PC-9 (cell line): ENCODE results near the gene BLOC1S2. TPM values are rescaled to one million over a fixed set of nuclear protein-coding genes. Genes with fewer than 3 reads are reported as not detected.

Source experiments
- BruUV-seq: library from RNA; stranded (reverse); fragments of 400-500 nt; replicated peaks from 2 replicates; lab custom pipeline; 2021; lab: Mats Ljungman, UMichigan
- CTCF ChIA-PET: fragments of 300-600 bp; sonication (Branson Sonifier 250); formaldehyde crosslinking; loops from one replicate; lab custom pipeline; 2022; ENCODE audit warnings: antibody characterized with exemption; lab: Charles Lee
- POLR2A ChIA-PET: fragments of 300-600 bp; sonication (Branson Sonifier 250); formaldehyde crosslinking; loops from one replicate; lab custom pipeline; 2022; ENCODE audit warnings: antibody characterized with exemption; ENCODE audit not compliant: unreplicated experiment; lab: Charles Lee
- DNase-seq, 2 experiments: peaks; one replicate each; pipeline versions ENCODE4 v3.0.0 to v3.0.0-alpha.2; 2015 to 2022; ENCODE audit warnings: mixed read lengths in 1 of 2
- H2AFZ ChIP-seq: fragments of 200-600 bp; sonication (generic); 2 replicates; pipeline ENCODE4 v1.8.1; 2017; ENCODE audit warnings: antibody characterized with exemption
- H3F3A ChIP-seq: fragments of 200-600 bp; sonication (generic); 2 replicates; pipeline ENCODE4 v1.8.1; 2017; ENCODE audit warnings: antibody characterized with exemption, mild to moderate bottlenecking, low read depth; ENCODE audit not compliant: insufficient read depth
- H3K27ac ChIP-seq: fragments of 200-600 bp; sonication (generic); 2 replicates; pipeline ENCODE4 v1.6.1; 2016; ENCODE audit warnings: mixed run types
- H3K27me3 ChIP-seq: fragments of 200-600 bp; sonication (generic); 2 replicates; pipeline ENCODE4 v1.6.1; 2016; ENCODE audit warnings: low read depth, mixed run types; ENCODE audit not compliant: insufficient read depth
- H3K36me3 ChIP-seq: fragments of 200-600 bp; sonication (generic); 2 replicates; pipeline ENCODE4 v1.6.1; 2016; ENCODE audit warnings: low read depth, mixed run types
- H3K4me1 ChIP-seq: fragments of 200-600 bp; sonication (generic); replicated peaks from 2 replicates; pipeline ENCODE4 v1.6.1; 2016; ENCODE audit warnings: mixed run types; ENCODE audit not compliant: insufficient read depth
- H3K4me2 ChIP-seq: fragments of 200-600 bp; sonication (generic); 2 replicates; pipeline ENCODE4 v1.6.1; 2017; ENCODE audit warnings: mixed run types
- H3K4me3 ChIP-seq: fragments of 200-600 bp; sonication (generic); 2 replicates; pipeline ENCODE4 v1.6.1; 2016; ENCODE audit warnings: mixed run types
- H3K79me2 ChIP-seq: fragments of 200-600 bp; sonication (generic); 2 replicates; pipeline ENCODE4 v1.6.1; 2017; ENCODE audit warnings: low read depth, mixed run types
- H3K9me2 ChIP-seq: fragments of 200-600 bp; sonication (generic); 2 replicates; pipeline ENCODE4 v1.8.1; 2017; ENCODE audit warnings: mild to moderate bottlenecking; ENCODE audit not compliant: insufficient read depth
- H3K9me3 ChIP-seq: fragments of 200-600 bp; sonication (generic); 2 replicates; pipeline ENCODE4 v1.8.1; 2016; ENCODE audit warnings: low read depth; ENCODE audit not compliant: insufficient read depth
- H4K20me1 ChIP-seq: fragments of 200-600 bp; sonication (generic); 2 replicates; pipeline ENCODE4 v1.8.1; 2017; ENCODE audit not compliant: insufficient read depth
- EZH2 ChIP-seq: fragments of 200-600 bp; sonication (generic); IDR thresholded peaks from 2 replicates; pipeline ENCODE4 v1.8.0; 2017; ENCODE audit warnings: antibody characterized with exemption, low read depth
- intact Hi-C: fragments of 100-400 bp; cut with micrococcal nuclease; formaldehyde crosslinking; loops from one replicate; pipeline ENCODE4 v1.10.0; 2022; ENCODE audit not compliant: unreplicated experiment
- total RNA-seq: library from RNA; stranded (reverse); gene quantifications from 2 replicates; pipeline ENCODE4 v1.2.3, GENCODE V29; 2021
- TF ChIP-seq, protein P1 (sequence below): fragments of 200-600 bp; sonication (generic); conservative IDR thresholded peaks from 2 replicates; pipeline ENCODE4 v1.6.1; 2017; ENCODE audit warnings: mixed run types, antibody characterized with exemption, mild to moderate bottlenecking, moderate library complexity

The BLOC1S2 gene
- total RNA-seq, 1 experiment from 2014 or later, result 17.9 TPM

DNA sequence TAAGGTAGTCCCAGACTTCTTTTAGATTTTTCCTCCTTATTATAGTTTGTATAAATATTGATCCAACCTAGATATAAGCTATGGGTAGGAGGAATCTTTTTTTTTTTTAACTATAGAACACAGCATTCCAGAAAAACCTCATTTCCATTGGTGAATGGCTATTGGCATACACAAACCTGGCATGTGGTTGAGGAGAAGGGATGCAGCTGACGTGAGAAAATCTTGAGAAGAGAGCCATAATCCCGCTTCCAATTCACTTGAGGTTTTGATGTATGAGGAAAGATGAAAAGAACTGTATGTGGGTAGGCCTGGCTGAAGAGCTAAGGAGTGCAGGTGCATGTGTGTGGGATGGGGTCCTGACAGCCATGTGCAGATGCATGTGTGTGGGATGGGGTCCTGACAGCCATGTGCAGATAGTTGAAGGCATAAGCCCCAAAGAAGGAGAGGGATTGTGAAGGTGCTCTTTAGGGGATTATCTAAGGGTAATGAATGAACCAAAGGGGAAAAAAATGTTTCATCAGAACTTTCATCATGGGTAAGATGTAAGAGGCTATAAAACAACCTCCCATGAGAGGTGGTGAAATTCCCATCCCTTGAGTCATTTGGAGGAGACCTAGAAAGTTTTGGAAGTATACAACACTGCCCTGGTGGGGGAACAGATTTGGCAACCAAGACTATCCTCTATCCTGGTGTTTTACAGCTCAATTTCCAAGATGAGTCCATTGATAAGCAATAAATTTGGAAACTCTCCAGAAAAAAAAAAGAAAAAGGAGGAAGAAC lies 47.4 kb upstream of the BLOC1S2 start:
- H3K27ac ChIP-seq, result no peak overlapping the region
- no peaks in the 10 kb centered on the region for H3K79me2 ChIP-seq
- no peak for DNase-seq
- peaks cover 60% of the 10 kb centered on the region for H3K27me3 ChIP-seq
- no peaks in the 10 kb centered on the region for H3K9me3 ChIP-seq
- no peak overlapping the region for H3K4me3 ChIP-seq
- TF ChIP-seq EZH2, result no peak
- TF ChIP-seq, protein P1, sequence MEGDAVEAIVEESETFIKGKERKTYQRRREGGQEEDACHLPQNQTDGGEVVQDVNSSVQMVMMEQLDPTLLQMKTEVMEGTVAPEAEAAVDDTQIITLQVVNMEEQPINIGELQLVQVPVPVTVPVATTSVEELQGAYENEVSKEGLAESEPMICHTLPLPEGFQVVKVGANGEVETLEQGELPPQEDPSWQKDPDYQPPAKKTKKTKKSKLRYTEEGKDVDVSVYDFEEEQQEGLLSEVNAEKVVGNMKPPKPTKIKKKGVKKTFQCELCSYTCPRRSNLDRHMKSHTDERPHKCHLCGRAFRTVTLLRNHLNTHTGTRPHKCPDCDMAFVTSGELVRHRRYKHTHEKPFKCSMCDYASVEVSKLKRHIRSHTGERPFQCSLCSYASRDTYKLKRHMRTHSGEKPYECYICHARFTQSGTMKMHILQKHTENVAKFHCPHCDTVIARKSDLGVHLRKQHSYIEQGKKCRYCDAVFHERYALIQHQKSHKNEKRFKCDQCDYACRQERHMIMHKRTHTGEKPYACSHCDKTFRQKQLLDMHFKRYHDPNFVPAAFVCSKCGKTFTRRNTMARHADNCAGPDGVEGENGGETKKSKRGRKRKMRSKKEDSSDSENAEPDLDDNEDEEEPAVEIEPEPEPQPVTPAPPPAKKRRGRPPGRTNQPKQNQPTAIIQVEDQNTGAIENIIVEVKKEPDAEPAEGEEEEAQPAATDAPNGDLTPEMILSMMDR, result no peak
- CTCF ChIA-PET, result interaction anchor here (0.6 kb wide), 2 partner anchors 42 to 90 kb away, joined by 3 to 4 read pairs; no protein-coding TSS in a partner anchor
- H3K4me2 ChIP-seq, result no peak overlapping the region
- H4K20me1 ChIP-seq, result no peaks in the 10 kb centered on the region
- BruUV-seq, result no TSS peak
- H3K9me2 ChIP-seq, result no peaks in the 10 kb centered on the region
- H3F3A ChIP-seq, result no peaks in the 10 kb centered on the region
- no peaks in the 10 kb centered on the region for H3K36me3 ChIP-seq
- intact Hi-C loops, result no loop called here
- no peak overlapping the region for H2AFZ ChIP-seq
- no peaks in the 10 kb centered on the region for H3K4me1 ChIP-seq
- POLR2A ChIA-PET, result no interaction called here

DNA sequence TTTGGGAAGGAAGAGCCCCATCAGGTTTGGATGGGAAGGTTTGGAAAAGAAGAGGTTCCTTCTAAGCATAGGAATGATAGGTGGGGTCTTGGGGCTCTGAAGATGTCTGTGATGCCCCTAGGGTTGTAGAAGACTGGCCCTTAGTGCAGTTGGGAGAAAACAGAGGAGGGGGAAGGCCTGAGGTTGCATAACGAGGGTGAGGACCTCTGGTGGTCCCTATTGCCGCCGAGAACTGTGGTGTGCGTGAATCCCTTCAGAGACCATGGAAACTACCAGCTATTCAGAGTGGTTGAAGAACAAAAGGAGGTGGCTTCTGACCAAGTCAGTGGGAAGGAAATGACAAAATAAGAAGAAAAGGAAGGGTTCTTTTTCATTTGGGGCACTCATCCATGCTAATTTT lies 46.6 kb upstream of the BLOC1S2 start:
- no TSS peak for BruUV-seq
- intact Hi-C loops, result no loop called here
- DNase-seq, result no peak

DNA sequence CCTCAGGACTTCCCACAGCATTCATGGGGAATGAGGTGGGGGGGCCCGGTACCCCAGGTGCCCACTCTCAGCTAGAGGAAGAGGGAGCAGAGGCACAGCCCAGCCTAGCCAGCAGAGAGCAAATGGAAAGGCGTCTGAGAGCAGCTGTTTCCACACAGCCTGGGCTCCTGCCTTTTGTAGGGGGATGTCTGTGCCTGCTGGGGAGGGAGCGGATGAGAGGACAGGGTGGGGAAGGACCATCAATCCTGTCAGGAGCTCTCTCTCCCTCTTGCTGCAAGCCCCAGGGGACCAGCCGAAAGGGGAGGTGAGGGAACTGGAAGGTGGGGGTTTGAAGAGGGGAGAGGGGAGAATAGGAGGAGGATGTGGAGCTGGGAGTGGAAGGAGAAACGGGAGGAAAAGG lies 43.6 kb upstream of the BLOC1S2 start, which contains the start of gene PKD2L1:
Gene PKD2L1, minus strand, starts transcription at position 150 of the 400 bp plus-strand sequence. Its CDS starts 125 bp downstream, at position 25.
- no TSS peak for BruUV-seq

More for the DNA sequence above, 46.6 kb upstream of the BLOC1S2 start:
- Histone ChIP-seq H4K20me1 (no peaks in the 10 kb centered on the region), H3F3A (no peaks in the 10 kb centered on the region), H3K9me3 (no peaks in the 10 kb centered on the region), H3K4me2 (no peak overlapping the region), H2AFZ (no peak overlapping the region), H3K9me2 (no peaks in the 10 kb centered on the region), H3K79me2 (no peaks in the 10 kb centered on the region), H3K27me3 (peaks cover 65% of the 10 kb centered on the region), H3K4me1 (no peaks in the 10 kb centered on the region), H3K4me3 (no peak overlapping the region), H3K36me3 (no peaks in the 10 kb centered on the region), H3K27ac (no peak overlapping the region)
- ChIA-PET POLR2A (no interaction called here), CTCF (no interaction called here)
- TF ChIP-seq EZH2, result no peak
- TF ChIP-seq, protein P1, result no peak

More for the DNA sequence above, 43.6 kb upstream of the BLOC1S2 start, which contains the start of gene PKD2L1:
- Histone ChIP-seq H3K36me3 (no peaks in the 10 kb centered on the region), H3F3A (no peaks in the 10 kb centered on the region), H3K79me2 (no peaks in the 10 kb centered on the region), H4K20me1 (no peaks in the 10 kb centered on the region), H3K4me2 (no peak within 1 kb of the TSS), H3K9me3 (no peaks in the 10 kb centered on the region), H3K27ac (no peak within 1 kb of the TSS), H3K9me2 (no peaks in the 10 kb centered on the region), H3K4me3 (no peak within 1 kb of the TSS), H3K27me3 (peaks cover 89% of the 10 kb centered on the region), H3K4me1 (no peaks in the 10 kb centered on the region), H2AFZ (no peak within 1 kb of the TSS)
- POLR2A ChIA-PET, result no interaction called here
- intact Hi-C loops, result no loop called here
- DNase-seq, result no peak
- CTCF ChIA-PET, result no interaction called here
- no peak for TF ChIP-seq EZH2
- TF ChIP-seq, protein P1, result no peak
